Germinal center (tissue), 1 donor: Measurements from ENCODE around the gene PFDN1.
"Not testable (repeated sequence)": the region's sequence is repeated elsewhere in the genome, so short reads cannot be mapped to it uniquely, and the experiment has no call there.

Experiments used
- DNase-seq: peaks from one replicate; pipeline ENCODE4 v3.0.0; 2012; ENCODE audit warnings: mixed read lengths, low spot score

PFDN1 gene

GRCh38 chr5:140214831-140215230, 88.1 kb downstream of the PFDN1 start:
- no peak for DNase-seq

- DNase-seq, result no peak
These were observed 89.4 kb downstream of the PFDN1 start for GRCh38 chr5:140213370-140213983.

GRCh38 chr5:140208065-140208464, 94.8 kb downstream of the PFDN1 start:
- DNase-seq, result no peak

GRCh38 chr5:140207250-140207964, 95.5 kb downstream of the PFDN1 start:
- no peak for DNase-seq

GRCh38 chr5:140205952-140206351, 96.9 kb downstream of the PFDN1 start:
- no peak for DNase-seq

- no peak for DNase-seq
These were observed 97.7 kb downstream of the PFDN1 start for GRCh38 chr5:140205216-140205615.

GRCh38 chr5:140202610-140203009, 100.3 kb downstream of the PFDN1 start:
- no peak for DNase-seq

- no peak for DNase-seq
These were observed 100.8 kb downstream of the PFDN1 start for GRCh38 chr5:140202078-140202477.

- not testable (repeated sequence) for DNase-seq
These were observed 104.0 kb downstream of the PFDN1 start for GRCh38 chr5:140198915-140199314.

GRCh38 chr5:140197023-140197422, 105.9 kb downstream of the PFDN1 start:
- DNase-seq, result no peak

GRCh38 chr5:140196115-140196814, 106.6 kb downstream of the PFDN1 start:
- no peak for DNase-seq
